ENCODE results near the gene VPS26B.
"Not testable (repeated sequence)": the region's sequence is repeated elsewhere in the genome, so short reads cannot be mapped to it uniquely, and the experiment has no call there.

VPS26B gene

DNA sequence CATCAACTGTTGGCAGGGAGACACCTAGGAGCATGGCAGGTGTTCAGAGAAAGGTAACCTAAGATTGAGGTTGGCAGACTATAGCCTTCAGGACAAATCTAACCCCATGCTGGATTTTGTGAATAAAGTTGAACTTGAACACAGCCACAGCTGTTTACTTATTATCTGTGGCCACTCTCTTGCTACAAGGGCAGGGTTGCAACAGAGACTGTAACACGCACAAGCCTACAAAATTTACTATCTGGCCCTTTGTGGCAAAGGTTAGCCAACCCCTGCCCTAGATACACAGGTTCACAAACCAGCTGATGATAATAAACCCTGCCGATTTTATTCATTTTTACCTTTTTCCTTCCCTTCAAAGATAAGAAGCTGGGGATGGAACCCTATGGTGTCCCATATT, 26.2 kb downstream of the VPS26B start:
- no peak overlapping the region for H3K27ac ChIP-seq
- no peak for TF ChIP-seq ZFX (IDR thresholded peaks at IDR 0.05)
- TF ChIP-seq, protein P1, sequence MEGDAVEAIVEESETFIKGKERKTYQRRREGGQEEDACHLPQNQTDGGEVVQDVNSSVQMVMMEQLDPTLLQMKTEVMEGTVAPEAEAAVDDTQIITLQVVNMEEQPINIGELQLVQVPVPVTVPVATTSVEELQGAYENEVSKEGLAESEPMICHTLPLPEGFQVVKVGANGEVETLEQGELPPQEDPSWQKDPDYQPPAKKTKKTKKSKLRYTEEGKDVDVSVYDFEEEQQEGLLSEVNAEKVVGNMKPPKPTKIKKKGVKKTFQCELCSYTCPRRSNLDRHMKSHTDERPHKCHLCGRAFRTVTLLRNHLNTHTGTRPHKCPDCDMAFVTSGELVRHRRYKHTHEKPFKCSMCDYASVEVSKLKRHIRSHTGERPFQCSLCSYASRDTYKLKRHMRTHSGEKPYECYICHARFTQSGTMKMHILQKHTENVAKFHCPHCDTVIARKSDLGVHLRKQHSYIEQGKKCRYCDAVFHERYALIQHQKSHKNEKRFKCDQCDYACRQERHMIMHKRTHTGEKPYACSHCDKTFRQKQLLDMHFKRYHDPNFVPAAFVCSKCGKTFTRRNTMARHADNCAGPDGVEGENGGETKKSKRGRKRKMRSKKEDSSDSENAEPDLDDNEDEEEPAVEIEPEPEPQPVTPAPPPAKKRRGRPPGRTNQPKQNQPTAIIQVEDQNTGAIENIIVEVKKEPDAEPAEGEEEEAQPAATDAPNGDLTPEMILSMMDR (conservative IDR thresholded peaks at IDR 0.05): no peak

DNA sequence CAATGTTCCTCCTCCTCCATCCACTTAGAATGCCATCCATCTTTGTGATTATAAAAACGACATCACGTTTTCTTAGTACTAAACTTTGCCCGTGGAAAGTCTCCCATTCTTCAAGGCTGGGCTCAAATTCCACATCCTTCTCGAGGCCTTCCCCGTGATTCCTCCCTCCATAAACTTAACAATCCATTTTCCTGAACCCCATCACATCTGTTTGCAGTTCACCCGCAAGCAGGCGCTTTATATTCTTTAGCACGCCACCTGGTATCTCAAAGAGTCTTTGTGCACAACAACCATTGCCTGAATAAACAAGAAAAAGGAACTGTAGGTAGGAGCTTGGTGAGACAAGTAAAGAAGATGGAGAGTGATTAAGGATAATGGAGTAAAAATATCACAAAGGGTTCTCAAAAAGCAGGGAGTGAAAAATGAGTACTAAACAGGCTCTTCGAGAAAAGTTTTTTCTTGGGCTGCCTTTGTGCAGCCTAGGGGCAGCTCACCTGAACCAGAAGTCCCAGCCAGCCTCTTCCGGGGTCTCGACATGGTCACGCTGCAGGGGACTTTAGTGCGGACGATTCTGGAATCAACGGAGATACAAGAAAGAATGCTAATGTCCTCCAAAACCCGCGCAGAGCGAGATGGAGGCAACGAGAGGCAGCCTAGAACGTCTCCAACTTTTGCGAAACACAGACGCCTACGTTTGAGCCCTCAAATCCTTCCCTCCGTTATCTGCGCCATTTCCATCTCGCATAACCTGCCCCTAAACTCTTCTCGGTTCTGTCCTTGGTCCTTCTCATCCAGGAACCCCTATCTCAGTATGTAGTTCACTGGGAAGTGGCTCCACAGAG, 28.1 kb downstream of the VPS26B start:
- peak overlapping the region; percentile 83 for H3K27ac ChIP-seq
- TF ChIP-seq ZFX (IDR thresholded peaks at IDR 0.05): no peak
- TF ChIP-seq, protein P1 (conservative IDR thresholded peaks at IDR 0.05): no peak

DNA sequence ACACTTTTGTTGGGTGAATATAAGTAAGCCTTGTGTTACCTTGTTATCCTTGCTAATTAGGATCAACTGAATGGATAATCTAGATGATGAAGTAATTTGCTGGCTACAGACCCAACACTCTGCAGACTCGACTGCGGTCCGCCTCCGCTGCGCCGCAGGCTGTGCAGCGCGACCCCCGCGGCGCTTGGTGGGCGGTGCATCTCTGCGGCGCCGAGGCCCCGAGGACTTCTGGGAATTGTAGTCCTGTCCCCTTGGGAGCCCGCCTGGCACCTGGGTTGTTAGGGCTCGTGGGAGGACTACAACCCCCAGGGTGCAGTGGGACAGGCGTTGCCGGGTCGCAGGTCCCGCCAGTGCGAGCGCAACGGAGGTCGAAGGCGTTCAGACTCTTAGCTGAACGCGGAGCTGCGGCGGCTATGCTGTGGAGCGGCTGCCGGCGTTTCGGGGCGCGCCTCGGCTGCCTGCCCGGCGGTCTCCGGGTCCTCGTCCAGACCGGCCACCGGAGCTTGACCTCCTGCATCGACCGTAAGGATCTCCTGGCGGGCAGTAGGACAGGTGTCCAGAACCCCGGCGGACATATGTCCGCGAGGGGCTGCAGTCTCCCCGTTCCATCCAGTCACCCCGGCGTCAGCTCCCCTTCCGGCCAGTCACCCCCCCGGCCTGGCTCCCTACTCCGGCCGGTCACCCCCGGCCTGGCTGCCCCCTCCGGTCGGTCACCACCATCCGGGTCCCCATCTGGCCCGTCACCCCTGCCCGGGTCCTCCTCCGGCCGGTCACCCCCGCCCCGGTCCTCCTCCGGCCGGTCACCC, 28.9 kb downstream of the VPS26B start, which contains the start of the genes ACAD8 and THYN1:
TSS of gene ACAD8 (plus strand) at position 381 of the 806 bp plus-strand sequence. CDS start at position 414, 33 bp downstream.
TSS of gene THYN1 (minus strand) at position 165 of the 806 bp plus-strand sequence. CDS start 470 bp downstream, outside the sequence.
- peak within 1 kb of the TSS; percentile 83 for H3K27ac ChIP-seq
- TF ChIP-seq, protein P1 (conservative IDR thresholded peaks at IDR 0.05): no peak; the same call in 1 of the 2 replicates
- no peak for TF ChIP-seq ZFX (IDR thresholded peaks at IDR 0.05)

DNA sequence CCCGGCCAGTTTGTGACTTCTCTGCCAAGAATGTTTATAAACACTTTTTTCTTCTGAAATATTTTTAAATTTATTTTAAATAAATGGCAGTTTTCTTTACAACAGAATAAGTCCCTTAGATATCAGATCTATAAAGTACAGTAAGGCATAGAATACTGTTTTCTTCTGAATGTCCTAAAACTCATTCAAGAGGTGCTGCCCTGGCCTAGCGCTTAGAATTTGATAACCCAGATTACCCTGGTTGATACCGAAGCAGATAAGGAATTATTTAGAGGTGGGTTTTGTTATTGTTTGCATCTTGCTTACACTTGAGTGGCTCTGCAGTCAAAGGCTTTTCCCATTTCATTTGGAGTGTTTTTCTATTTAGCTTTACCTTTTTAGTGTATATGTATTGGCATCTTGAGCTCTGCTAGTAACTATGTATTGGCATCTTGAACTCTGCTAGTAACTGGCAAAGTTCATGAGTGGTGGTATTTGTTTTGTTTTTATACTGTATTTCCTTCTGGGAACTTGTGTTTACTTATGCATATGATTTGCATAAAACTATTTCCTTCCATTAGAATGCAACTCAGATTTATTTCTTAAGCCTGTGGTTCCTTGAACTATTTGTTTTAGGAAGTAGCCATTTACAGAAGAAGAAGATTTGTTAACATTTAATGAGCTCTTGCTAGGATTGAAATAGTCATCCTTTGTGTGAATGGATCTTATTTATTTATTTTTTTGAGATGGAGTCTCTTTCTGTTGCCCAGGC, 30.1 kb downstream of the VPS26B start:
- H3K27ac ChIP-seq: no peak overlapping the region
- no peak for TF ChIP-seq ZFX (IDR thresholded peaks at IDR 0.05)
- TF ChIP-seq, protein P1 (conservative IDR thresholded peaks at IDR 0.05): no peak

DNA sequence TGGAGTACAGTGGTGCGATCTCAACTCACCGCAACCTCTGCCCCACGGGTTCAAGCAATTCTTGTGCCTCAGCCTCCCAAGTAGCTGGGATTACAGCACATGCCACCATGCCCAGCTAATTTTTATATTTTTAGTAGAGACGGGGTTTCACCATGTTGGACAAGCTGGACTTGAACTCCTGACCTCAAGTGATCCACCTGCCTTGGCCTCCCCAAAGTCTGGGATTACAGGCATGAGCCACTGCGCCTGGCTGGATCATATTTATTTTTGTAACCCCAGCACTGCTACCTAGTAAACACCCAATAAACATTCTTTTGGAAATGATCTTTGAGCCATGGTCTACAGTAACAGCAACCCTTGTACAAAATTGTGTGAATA, 30.7 kb downstream of the VPS26B start:
- not testable (repeated sequence) for H3K27ac ChIP-seq

DNA sequence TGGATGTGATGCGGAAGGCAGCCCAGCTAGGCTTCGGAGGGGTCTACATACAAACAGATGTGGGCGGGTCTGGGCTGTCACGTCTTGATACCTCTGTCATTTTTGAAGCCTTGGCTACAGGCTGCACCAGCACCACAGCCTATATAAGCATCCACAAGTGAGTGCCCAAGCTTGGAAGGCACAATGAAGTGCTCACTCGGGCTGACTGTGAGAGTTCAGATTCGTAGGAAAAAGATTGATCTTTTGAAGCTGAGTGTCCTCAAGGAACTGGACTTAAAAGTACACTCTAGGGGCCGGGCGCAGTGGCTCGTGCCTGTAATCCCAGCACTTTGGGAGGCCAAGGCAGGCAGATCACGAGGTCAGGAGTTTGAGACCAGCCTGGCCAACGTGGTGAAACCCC, 32.6 kb downstream of the VPS26B start:
- TF ChIP-seq, protein P1 (conservative IDR thresholded peaks at IDR 0.05): no peak
- TF ChIP-seq ZFX (IDR thresholded peaks at IDR 0.05): no peak

DNA sequence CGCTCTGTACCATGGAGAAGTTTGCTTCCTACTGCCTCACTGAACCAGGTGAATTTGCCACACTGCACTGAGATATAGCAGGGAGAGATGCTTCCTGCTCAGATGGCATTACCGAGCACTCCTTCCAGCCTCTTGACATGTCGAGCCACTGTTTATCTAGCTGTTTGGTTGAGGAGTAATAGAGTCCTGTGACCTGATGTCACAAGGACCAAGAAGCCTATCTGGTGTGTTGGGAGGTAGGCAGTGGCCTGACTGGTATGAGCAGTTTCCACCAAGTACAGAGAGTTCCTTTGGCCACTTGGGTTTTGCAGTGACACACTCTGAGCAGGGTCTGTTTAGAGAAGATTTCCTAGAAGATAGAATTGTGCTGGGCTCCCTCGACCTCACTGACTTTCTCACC, 34.1 kb downstream of the VPS26B start:
- TF ChIP-seq, protein P1 (conservative IDR thresholded peaks at IDR 0.05): no peak
- TF ChIP-seq ZFX (IDR thresholded peaks at IDR 0.05): no peak
- peak overlapping the region; percentile 18; the same call in 1 of the 2 replicates for H3K27ac ChIP-seq

More for the DNA sequence above, 32.6 kb downstream of the VPS26B start:
- no peak overlapping the region for H3K27ac ChIP-seq
